GM13976 (cell line): ENCODE data around the gene CNIH4.
"Not testable (repeated sequence)": the region's sequence is repeated elsewhere in the genome, so short reads cannot be mapped to it uniquely, and the experiment has no call there.

Experiments
- DNase-seq: peaks from one replicate; pipeline ENCODE4 v3.0.0; 2012; ENCODE audit warnings: low spot score
- CTCF ChIP-seq: IDR thresholded peaks from 2 replicates; pipeline ENCODE4 v1.5.1; 2012; ENCODE audit warnings: borderline replicate concordance, mild to moderate bottlenecking; ENCODE audit not compliant: insufficient read depth; ENCODE audit errors: extremely low read depth, missing control alignments, control extremely low read depth
- in situ Hi-C: fragments of 300-500 bp; cut with MboI; formaldehyde crosslinking; loops from one replicate; pipeline ENCODE4 v1.12.0; 2022; ENCODE audit warnings: low sequenced_read_pairs, mixed read lengths, inconsistent platforms; ENCODE audit not compliant: unreplicated experiment

Gene CNIH4

GRCh38 chr1:224356685-224357625, at the start of gene CNIH4:
TSS of gene CNIH4 (plus strand) at chr1:224356879. CDS start at chr1:224356925, 46 bp downstream.
- no peak for TF ChIP-seq CTCF
- peak; percentile 94 for DNase-seq
- in situ Hi-C loops = no loop called here

DNA sequence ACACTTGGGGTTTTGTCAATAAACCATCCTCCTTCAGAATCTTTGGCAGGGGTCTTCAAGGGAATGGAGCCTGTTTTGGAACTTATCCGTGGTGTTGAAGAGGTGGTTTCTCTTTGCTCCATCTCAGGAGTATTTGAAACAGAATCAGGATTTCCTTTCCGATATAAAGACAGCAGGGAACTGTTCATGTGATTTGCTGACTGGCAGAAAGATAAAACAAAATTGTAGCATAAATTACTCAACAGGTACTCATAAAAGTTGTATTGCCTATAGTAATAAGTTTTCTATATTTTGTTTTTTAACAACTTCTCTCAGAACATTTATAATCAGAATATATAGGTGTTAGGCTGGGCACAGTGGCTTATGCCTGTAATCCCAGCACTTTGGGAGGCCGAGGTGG, 48.6 kb upstream of the CNIH4 start:
- no peak for DNase-seq
- in situ Hi-C loops = no loop called here
- TF ChIP-seq CTCF = no peak

DNA sequence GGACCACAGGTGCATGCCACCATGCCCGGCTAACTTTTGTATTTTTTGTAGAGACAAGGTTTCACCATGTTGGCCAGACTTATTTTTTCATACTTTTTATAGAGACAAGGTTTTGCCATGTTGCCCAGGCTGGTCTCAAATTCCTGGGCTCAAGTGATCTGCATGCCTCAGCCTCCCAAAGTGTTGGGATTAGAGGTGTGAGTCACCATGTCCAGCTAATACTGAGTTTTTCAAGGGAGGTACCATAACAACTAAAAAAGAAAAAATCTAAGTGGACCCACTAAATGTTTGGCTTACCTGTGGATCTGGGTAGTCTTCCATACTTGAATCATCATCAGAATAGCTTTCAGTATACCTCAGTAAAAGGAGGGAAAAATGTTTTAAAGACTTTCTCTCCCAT, 45.2 kb upstream of the CNIH4 start:
- in situ Hi-C loops, DNase-seq: not testable (repeated sequence)

DNA sequence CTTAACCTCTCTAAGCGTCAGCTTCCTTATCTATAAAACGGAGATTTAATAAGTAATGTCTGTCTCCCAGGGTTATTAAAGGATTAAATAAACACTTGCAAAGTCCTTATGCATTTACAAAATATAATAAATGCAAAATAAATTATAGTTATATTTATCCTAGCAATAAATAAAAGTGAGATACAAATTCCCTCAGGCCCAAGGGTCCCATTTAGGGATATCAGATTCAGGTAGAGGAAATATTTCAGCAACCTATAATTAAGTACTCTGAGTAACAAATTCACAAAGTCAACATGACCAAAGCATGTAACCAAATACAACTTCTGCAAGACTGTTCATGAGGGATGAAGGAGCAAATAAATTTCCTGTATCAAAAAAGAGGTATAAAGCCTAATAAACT, 44.7 kb upstream of the CNIH4 start:
- no peak for TF ChIP-seq CTCF
- in situ Hi-C loops = no loop called here
- DNase-seq = no peak

GRCh38 chr1:224317383-224318045, 39.2 kb upstream of the CNIH4 start:
- in situ Hi-C loops = no loop called here
- TF ChIP-seq CTCF = no peak
- no peak for DNase-seq

- in situ Hi-C loops = no loop called here
- no peak for TF ChIP-seq CTCF
- DNase-seq = no peak
Measured at GRCh38 chr1:224321706-224322105, 35.0 kb upstream of the CNIH4 start.

DNA sequence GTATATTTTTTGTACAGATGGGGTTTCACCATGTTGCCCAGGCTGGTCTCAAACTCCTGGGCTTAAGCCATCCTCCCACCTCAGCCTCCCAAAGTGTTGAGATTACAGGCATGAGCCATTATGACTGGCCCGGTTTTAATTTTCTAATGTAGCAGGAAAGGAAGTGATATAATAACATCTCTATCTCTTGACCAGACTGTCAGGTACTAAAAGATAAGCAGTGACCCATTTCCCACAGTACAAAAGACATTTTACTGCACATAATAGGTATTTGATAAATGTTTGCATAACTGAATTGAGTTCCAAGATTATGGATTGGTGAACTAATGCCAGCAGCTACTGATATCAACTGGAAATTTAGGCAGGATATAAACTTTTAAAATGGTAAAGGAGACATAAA, 30.7 kb upstream of the CNIH4 start:
- no peak for TF ChIP-seq CTCF
- in situ Hi-C loops = loop anchor here (25.0 kb wide), 1 partner anchor 514 kb away; no protein-coding TSS in a partner anchor
- no peak for DNase-seq
